EL (cell line): ENCODE measurements around the gene CENPP.

ENCODE experiments used
- DNase-seq: peaks from one replicate; pipeline ENCODE4 v3.0.0-alpha.2; 2016

CENPP gene

GRCh38 chr9:92429836-92430235 is 104.1 kb downstream of the CENPP start:
- DNase-seq, result no peak

GRCh38 chr9:92432350-92432749 is 106.6 kb downstream of the CENPP start:
- no peak for DNase-seq

- no peak for DNase-seq
Observed at GRCh38 chr9:92432972-92433548, 107.3 kb downstream of the CENPP start.

- DNase-seq, result no peak
Observed at GRCh38 chr9:92435263-92435662, 109.5 kb downstream of the CENPP start.

GRCh38 chr9:92438900-92439526 is 113.3 kb downstream of the CENPP start:
- DNase-seq, result peak; percentile 8

GRCh38 chr9:92439921-92440750 is 114.4 kb downstream of the CENPP start:
- peak; percentile 28 for DNase-seq

- DNase-seq, result no peak
Observed at GRCh38 chr9:92440751-92441046, 114.9 kb downstream of the CENPP start.

GRCh38 chr9:92444841-92445240 is 119.1 kb downstream of the CENPP start:
- DNase-seq, result no peak

- DNase-seq, result no peak
Observed at GRCh38 chr9:92446536-92446935, 120.8 kb downstream of the CENPP start.

- DNase-seq, result no peak
Observed at GRCh38 chr9:92455217-92455616, 129.5 kb downstream of the CENPP start.

- no peak for DNase-seq
Observed at GRCh38 chr9:92457576-92457975, 131.8 kb downstream of the CENPP start.

- DNase-seq, result no peak
Observed at GRCh38 chr9:92463387-92463786, 137.6 kb downstream of the CENPP start.

GRCh38 chr9:92463984-92464383 is 138.2 kb downstream of the CENPP start:
- peak; percentile 83 for DNase-seq

GRCh38 chr9:92467041-92467440 is 141.3 kb downstream of the CENPP start:
- no peak for DNase-seq

- no peak for DNase-seq
Observed at GRCh38 chr9:92467511-92467910, 141.8 kb downstream of the CENPP start.

- DNase-seq, result peak; percentile 35
Observed at GRCh38 chr9:92468206-92468605, 142.5 kb downstream of the CENPP start.

- no peak for DNase-seq
Observed at GRCh38 chr9:92474587-92474986, 148.8 kb downstream of the CENPP start.

GRCh38 chr9:92476962-92477361 is 151.2 kb downstream of the CENPP start:
- DNase-seq, result no peak

- no peak for DNase-seq
Observed at GRCh38 chr9:92478783-92479182, 153.0 kb downstream of the CENPP start.

- no peak for DNase-seq
Observed at GRCh38 chr9:92479346-92479745, 153.6 kb downstream of the CENPP start.

- DNase-seq, result peak; percentile 26
Observed at GRCh38 chr9:92480291-92480771, 154.6 kb downstream of the CENPP start.

GRCh38 chr9:92480986-92481633 is 155.4 kb downstream of the CENPP start:
- DNase-seq, result peak; percentile 49

GRCh38 chr9:92482329-92482728 is 156.6 kb downstream of the CENPP start, which contains the start of gene ASPN:
ASPN (minus strand) TSS chr9:92482506.
- DNase-seq, result no peak

GRCh38 chr9:92482805-92483204 is 157.1 kb downstream of the CENPP start:
- no peak for DNase-seq
